Stimulated activated CD8-positive, alpha-beta memory T cell treated with anti-CD3 and anti-CD28 coated beads, Interleukin-7, amount 100 ng/mL, for 1 hour (primary cell): ENCODE data around the gene LRRC56.
A peak's percentile ranks its signal among the peaks of the same experiment; 100 is the strongest.
"Not testable (repeated sequence)": the region's sequence is repeated elsewhere in the genome, so short reads cannot be mapped to it uniquely, and the experiment has no call there.

Source experiments
- DNase-seq, 2 donors: peaks; one replicate each; pipeline ENCODE4 v3.0.0-alpha.2; 2020; ENCODE audit warnings: low read depth in 2 of 2

The LRRC56 gene

DNA sequence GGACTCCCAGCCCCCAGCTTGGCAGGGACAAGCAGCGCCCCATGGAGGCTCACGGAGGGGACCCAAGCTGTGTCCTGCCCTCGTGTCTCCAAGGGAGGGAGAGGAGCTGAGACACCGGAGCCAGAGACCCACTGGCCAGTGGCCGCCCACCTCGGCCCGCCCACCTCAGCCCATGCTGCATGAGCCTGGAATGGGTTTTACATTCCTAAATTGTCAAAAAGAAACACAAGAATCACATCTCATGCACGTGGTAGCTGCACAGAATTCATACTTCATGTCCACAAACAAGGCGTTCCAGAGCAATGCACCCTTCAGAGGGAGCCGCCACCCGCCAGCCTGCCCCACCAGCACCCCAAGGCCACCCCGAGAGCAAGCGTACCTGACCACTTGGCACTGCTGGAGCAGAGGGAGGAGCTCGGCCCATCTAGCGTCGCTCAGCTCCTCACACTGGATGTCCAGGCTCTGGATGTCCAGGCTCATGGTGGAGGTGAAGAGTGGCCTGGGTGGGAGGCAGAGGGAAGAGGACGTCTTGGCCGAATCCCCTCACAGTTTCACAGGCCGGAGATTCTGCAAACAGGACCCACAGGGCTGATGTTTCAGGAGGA, 35.5 kb upstream of the LRRC56 start:
- no peak for DNase-seq

DNA sequence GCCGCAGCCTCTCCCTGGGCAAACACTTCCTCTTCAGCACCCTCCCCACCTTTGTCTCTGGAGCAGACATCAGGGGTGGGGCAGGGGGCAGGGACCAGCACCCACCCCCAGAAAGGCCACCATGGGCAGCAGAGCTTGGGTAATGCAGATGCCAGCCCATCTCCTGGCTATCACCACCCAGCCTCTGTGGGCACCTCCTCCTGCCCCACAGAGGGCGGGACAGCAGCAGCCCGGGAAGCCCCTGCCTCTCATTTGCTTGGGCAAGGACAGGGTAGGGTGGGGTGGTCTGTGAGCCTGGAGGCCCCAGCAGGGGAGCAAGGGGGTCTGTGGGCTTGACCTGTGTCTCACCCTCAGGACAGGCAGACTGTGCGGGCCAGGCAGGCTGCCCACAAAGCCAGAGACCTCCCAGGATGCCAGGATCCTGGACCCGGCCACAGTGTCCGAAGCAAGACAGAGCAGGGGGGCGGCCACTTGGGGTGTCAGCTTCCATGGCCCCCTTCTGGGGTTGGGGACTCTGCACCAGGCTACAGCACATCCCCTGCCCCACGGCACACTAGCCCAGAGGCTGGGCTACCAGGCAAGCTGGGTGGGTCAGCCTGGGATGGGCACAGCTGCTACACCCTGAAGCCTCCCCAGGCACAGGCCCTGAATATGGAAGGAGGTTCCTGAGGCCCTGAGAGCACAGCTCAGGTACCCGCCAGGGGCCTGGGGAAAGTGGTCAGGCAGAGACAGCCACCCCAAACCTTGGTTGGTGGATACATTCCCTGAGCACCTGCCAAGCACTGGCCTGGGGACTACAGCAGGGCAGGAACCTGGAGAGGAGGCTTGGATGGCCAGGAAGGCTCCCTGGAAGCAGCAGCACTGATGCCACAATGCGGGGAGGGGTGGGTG, 34.8 kb upstream of the LRRC56 start:
- DNase-seq: no peak

DNA sequence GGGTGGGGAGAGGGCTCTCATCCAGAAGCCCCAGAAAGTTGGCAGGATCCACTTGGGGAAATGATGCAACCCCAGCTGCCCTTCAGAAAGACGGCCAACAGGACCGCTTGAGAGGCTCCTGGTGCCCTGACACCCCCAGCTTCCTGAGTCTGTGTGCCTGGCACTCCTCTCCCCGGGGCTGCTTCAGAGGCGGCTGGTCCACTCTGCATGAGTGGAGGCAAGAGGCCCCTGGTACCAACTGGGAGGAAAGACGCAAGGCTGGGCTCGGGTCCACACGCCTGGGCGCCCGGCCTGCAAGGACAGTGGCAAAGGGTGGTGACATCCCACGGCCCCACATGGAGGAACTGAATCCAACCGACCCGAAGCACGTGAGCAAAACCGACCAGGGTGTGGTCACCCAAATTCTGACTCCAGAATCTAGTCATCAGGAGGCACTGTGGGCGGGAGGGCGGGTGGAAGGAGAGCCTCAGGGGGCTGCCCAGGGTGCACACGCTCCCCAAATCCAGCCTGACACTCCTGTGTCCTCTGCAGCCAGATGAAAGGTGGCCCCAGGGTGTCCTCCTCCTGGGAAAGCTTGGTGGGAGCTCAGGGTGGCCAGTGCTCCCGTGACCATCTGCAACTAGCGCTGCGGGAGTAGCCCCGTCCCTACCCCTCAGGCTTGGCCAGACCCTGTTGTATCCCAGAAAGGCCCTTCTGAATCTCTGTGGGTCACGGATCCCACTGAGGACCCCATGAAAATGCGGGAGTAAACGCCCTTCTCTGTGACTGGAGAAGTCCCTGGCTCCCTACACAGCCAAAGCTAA, 33.9 kb upstream of the LRRC56 start:
- no peak for DNase-seq

DNA sequence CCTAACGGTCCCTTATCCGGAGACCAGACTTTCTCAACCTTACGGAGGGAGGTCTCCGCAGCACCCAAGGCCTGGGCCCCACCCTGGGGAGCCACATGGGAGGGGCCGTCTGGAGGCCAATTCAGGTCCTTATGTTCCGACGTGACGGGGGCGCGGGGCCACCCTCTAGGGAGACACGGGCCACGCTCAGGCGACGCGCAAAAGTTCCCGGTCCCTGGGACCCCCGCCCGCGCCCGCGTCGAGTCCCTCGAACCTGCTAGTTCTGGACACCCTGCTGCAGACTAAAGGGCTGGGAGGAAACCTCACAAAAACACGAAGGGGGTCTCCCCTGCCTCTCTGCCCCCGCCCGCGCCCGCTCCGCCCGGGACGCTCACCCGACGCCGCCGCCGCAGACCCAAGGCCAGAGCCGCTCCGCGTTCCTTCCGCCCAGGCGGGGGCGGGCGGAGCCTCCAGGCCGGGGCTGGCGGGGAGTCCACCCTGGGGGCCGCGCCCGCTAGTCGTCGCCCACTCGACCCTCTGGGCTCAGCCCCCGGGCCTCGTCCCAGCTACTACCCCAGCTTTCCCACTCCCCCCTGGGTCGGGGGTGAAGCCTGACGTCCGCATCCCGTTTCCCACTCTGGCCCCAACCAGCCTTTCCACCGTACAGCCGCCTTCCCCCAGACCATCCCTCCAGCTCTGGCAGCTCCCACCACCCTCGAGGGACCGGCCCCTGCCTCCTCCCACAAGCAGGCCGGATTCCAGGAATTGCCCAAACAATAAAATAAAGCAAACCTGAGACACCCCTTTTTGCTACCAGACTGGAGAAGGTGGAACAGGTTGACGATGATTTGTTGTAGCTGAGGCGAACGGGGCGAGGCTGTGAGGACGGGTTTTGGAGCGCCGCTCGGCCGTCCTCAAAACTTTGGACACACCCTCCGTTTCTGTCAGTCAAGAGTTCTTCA, 33.0 kb upstream of the LRRC56 start:
- DNase-seq: no peak

DNA sequence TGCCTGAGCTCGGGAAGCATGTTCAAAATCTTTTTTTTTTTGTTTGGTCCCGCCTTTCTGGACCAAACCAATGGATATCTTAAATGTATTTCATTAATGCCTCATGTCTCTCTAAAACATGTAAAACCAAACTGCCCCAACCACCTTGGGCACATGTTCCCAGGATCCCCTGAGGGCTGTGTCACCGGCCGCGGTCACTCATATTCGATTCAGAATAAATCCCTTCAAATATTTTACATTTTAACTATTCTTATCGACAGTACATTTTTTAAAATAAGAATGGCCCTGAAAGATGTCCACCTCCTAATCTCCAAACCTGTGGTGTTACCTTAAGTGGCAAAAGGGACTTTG, 32.4 kb upstream of the LRRC56 start:
- DNase-seq: no peak

DNA sequence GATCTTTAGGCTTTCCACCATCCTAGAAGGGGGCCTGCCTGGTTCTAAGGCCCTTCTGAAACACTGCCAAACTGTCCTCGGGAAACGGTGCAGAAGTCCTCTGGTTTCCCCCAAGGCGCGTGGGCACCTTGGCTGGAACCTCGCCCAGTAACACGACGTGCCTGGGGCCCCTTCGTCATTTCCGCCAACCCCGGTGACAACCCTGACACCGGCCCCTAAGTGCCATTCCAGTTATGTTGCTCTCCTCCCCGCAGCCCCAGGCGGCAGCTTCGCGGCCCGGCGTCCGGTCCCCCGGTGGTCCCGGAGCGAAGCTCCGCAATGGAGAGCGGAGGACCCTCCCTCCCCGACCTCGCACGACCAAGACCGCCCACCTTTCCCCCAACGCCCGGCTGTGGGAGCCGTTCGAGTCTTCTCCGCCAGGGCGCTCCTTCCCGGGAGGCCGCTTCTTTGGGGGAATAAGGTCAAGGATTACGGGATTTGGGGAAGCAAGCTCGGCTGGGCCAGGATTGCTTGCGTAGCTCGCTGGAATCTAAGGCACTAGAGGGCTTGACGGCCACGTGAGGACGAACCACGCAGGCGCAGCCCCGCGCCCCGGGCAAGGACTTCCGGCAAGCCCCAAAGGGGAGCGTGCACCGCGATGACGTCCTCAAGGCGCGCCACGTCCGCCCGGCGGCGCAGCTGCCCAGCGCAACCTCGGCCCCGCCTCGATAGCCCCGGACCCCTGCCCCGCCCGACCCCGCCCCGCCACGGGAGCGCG, 30.9 kb upstream of the LRRC56 start:
- peak; percentile 93 to 94 for DNase-seq

DNA sequence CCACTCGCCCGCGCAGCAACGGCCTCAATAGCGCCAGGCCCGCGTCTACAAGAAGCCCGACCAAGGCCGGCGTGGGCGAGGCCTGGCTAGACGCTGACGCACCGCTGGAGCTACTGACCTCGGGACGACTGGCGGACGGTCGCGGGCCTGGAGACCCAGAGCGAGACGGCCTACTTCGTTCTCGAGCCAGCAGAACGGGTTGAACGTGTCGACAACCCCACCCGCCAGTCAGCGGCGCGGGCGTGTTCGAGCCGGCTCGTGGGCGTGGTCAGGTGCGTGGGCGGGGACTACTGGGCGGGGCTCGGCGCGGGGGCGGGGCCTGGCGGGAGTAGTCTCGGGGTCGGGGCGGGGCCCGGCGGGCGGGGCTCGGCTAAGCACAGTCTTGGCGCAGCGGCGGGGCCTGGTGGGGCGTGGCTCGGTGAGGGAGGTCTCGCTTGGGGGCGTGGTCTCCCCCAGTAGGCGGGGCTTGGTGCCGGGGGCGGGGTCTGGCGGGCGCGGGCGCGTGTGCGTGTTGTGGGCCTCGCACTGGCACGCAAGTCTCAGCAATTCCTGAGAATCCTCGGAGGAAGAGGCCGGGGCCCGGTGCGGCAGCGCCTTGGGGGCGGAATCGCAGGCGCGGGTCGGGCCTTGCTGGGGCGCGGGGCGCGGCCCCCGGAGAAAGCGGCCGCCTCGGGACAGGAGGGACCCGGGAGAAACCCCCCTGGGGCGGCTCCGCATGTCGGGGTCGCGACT, 30.2 kb upstream of the LRRC56 start, which contains the start of gene RNH1:
Gene RNH1, minus strand, starts transcription at position 248 of the 732 bp plus-strand sequence. CDS start 5,080 bp downstream, outside the sequence.
- DNase-seq: peak; percentile 98 to 99

DNA sequence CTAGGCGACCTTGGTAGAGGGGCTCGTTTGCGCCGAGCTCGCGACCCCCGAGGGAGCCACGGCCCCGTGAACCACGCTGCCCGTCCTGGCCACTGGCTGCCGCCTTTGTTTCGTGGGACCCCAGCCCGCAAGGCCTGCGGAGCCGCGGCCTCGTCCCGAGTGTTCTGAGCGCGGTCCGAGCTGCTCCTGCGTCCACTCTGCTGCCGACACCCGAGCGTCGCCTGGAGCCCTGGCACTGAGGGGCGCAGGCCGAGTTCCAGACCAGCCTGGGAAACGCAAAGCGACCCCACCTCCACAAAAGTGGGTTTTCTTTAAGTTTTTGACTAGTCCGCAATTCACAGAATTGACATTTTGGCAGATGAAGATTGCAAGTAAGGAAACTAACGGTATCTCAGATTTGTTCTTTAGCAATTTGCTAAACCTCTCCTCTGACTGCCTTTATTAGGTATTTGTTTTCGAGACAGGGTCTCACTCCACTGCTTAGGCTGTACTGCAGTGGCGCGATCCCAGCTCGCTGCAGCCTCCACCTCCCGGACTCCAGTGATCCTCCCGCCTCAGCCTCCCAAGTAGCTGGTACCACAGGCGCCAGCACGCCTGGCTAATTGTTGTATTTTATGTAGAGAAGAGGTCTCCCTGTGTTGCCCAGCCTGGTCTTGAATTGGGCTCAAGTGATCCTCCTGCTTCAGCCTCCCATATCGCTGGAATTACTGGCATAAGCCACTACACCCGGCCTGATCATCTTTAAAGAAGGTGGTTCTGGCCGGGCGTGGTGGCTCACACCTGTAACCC, 29.4 kb upstream of the LRRC56 start:
- no peak for DNase-seq

DNA sequence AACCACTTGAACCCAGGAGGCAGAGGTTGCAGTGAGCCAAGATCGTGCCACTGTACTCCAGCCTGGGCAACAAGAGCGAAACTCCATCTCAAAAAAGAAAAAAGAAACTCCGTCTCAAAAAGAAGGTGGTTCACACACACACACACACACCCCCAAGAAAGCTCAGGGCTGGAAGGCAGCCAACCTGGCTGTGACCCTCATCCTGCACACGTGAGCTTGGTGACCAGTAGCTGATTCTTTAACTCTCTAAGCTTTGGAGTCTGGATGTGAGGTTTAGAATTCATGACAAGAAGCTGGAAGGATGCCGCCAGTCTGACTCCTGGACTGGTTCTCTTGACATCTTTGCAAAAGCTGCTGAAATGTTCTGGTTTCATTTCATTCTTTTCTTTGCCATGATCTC, 28.4 kb upstream of the LRRC56 start:
- no peak for DNase-seq

DNA sequence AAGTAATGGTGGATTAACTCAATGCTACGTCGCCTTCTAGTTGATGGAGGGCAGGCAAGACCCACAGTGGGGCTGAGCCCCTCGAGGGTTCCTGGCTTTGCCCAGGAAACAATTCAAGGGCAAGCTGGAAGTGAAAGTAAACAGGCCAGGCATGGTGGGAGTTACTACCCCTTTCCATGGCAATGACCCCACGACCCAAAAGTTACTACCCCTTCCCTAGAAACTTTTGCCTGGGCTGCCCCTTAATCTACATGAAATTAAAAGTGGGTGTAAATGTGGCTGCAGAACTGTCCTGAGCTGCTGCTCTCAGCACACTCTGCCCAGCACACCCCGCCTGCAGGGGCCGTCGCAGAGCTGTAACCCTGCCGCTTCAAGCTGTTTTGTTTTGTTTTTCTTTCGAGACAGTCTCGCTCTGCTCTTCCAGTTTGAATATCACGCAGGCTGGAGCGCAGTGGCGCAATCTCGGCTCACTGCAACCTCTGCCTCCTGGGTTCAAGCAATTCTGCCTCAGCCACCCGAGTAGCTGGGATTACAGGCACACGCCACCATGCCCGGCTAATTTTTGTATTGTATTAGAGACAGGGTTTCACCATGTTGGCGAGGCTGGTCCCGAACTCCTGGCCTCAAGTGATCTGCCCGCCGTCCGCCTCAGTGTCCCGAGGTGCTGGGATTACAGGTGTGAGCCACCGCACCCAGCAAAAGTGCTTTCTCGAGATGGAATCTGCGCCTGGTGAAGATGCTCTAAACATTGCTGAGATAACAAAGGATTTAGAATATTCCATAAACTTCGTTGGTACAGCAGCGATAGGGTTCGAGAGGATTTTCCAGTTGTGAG, 24.3 kb upstream of the LRRC56 start:
- DNase-seq: no peak

DNA sequence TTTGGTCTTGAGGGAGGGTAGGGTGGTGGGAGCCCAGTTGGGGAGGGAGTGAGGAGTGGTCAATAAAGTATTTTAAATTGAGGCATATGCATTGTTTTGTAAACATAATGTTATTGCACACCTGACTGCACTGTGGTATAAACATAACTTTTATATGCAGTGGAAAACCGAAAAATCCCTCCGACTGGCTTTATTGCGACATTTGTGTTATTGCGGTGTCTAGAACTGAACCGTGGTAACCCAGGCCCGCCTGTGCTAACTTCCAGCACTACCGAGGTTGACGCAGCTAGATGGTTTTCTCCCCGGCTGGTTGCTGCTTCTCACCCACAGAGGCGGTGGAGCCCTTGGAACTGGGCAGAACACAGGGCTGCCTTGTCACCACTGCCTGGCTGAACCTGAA, 22.7 kb upstream of the LRRC56 start:
- DNase-seq: no peak

DNA sequence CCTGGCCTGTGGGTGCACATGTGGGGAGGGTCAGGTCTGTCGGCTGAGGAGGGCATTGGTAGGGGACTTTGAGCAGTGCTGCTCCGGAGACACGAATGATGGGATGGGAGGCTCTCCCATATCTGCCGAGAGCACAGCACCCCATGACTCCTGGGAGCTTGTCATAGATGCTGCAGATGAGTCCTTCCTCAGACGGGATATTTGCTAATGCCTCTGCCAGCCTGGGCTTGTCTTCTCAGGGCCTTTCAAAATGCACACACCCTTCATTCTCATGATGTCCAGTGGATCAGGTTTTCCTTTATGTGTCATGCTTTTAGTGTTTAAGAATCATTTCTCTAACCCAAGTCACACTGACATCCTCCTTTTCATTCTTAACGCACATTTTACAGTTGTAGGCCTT, 22.2 kb upstream of the LRRC56 start:
- DNase-seq: no peak

DNA sequence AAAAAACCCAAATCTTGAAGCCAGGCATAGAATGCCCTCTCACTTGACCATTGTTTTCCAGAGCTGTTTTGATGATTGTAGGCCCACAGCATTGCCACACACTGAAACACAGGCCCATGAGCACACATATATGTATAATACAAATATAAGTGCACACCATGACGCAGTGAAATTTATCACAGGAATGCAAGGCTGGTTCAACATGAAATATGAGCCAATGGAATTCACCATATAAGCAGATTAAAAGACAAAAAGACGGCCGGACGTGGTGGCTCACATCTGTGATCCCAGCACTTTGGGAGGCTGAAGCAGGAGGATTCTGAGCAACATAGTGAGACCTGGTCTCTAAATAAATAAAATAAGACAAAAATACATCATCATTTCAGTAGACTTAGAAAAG, 20.9 kb upstream of the LRRC56 start:
- no peak for DNase-seq

DNA sequence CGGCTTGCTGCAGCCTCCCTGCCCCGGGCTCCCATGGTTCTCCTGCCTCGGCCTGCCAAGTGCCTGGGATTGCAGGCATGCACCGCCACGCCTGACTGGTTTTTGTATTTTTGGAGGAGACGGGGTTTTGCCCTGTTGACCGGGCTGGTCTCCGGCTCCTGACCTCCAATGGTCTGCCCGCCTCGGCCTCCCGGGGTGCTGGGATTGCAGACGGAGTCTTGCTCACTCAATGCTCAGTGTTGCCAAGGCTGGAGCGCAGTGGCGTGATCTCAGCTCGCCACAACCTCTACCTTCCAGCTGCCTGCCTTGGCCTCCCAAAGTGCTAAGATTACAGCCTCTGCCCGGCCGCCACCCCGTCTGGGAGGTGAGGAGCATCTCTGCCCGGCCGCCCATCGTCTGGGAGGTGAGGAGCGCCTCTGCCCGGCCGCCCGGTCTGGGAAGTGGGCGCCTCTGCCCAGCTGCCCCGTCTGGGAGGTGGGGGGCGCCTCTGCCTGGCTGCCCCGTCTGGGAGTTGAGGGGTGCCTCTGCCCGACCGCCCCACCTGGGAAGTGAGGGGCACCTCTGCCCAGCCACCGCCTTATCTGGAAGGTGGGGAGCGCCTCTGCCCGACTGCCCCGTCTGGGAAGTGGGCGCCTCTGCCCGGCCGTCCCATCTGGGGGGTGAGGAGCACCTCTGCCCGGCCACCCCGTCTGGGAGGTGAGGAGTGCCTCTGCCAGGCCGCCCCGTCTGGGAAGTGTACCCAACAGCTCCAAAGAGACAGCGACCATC, 20.2 kb upstream of the LRRC56 start:
- DNase-seq: not testable (repeated sequence)

DNA sequence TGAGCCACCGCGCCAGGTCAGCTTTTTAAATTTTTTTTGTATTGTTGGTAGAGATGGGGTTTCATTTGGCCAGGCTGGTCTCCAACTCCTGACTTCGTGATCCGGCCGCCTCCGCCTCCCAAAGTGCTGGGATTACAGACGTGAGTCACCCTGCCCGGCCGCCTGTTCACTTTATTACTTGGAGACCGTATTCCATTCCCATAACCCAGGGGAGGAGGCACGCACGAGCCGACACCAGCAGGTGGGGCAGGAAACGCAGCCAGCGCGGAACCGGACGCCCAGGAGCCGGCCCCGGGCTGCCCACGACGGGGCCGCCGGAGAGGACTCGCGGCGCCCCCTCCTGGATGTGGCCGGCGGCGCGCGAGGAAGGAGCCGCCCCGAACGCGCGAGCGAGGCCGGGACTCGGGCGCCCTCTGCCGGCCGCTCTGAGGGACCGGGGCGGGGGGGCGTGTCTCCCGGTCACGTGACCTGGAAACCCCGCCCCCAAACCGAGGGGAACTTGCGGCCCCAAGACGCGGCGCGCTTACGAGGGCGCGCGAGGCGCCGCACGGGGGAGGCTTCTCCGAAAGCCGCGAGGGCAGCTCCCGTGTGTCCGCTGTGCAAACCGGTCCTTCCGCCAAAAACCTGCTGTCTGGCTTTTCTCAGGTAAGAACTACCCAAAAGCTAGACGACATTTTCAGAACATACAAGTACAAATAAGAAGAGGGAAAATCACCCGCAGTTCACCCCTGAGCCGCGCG, 18.7 kb upstream of the LRRC56 start:
- DNase-seq: peak; percentile 79 to 83

DNA sequence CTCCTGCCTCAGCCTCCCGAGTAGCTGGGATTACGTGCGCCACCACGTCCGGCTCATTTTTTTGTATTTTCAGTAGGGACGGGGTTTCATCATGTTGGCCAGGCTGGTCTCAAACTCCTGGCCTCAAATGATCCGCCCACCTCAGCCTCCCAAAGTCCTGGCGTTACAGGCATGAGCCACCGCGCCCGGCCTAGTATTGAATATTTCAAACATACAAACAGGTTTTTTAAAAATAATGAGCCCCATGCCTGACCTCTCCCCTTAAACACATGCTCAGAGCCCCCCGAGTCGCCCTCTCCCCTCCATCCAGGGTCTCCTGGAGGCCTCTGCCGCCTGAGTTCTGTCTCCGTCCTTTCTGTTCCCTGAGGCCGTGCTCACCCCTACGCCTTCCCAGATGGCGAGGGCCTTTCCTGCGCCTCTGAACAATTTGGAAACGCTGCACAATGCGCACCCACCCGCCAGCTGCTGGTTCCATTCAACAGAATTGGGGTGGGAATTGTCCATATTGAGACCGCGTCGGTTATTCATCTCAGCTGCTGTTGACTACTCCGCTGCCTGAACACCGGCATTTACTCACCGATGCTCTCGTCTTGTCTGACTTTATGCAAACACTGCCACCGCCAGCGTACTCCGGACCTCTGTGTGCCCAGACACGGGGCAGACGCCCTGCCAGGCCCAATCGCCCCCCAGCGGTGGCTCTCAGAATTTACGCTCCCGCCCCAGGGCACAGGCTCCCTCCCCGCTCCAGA, 16.7 kb upstream of the LRRC56 start:
- DNase-seq: no peak
